Caco-2 (cell line): ENCODE measurements around the gene MAIP1. TPM values are rescaled to one million over a fixed set of nuclear protein-coding genes. Genes with fewer than 3 reads are reported as not detected.

Experiments
- BruUV-seq: library from RNA; stranded (reverse); fragments of 400-500 nt; replicated peaks from 2 replicates; lab custom pipeline; 2021; lab: Mats Ljungman, UMichigan
- CTCF ChIA-PET: fragments of 300-600 bp; sonication (Branson Sonifier 250); formaldehyde crosslinking; loops from one replicate; lab custom pipeline; 2022; ENCODE audit warnings: antibody characterized with exemption; lab: Charles Lee
- POLR2A ChIA-PET: fragments of 300-600 bp; sonication (Branson Sonifier 250); formaldehyde crosslinking; loops from one replicate; lab custom pipeline; 2022; ENCODE audit warnings: antibody characterized with exemption; lab: Charles Lee
- DNase-seq, 2 experiments: peaks; one replicate each; pipeline versions ENCODE4 v3.0.0 to v3.0.0-alpha.2; 2020 to 2022
- H3K27me3 ChIP-seq: replicated peaks from 2 replicates; pipeline ENCODE4 v1.6.0; 2011; ENCODE audit warnings: low read length; ENCODE audit not compliant: control insufficient read depth, insufficient read depth
- H3K36me3 ChIP-seq: 2 replicates; pipeline ENCODE4 v1.5.1; 2011; ENCODE audit warnings: low read length; ENCODE audit not compliant: control insufficient read depth, insufficient read depth
- H3K4me1 ChIP-seq: fragments of 250-450 bp; sonication (Bioruptor Pico); 2 replicates; pipeline ENCODE4 v1.5.1; 2020; ENCODE audit warnings: mild to moderate bottlenecking
- H3K4me3 ChIP-seq: 2 replicates; pipeline ENCODE4 v1.5.1; 2011; ENCODE audit warnings: low read depth, mild to moderate bottlenecking, control low read depth, low read length
- H3K9me3 ChIP-seq: fragments of 250-450 bp; sonication (Bioruptor Pico); 2 replicates; pipeline ENCODE4 v1.5.1; 2020; ENCODE audit warnings: mild to moderate bottlenecking, moderate library complexity
- H3K27ac Mint-ChIP-seq: one replicate; pipeline ENCODE4 v1.8.0; 2022; ENCODE audit warnings: mixed read lengths; ENCODE audit not compliant: unreplicated experiment
- H3K27me3 Mint-ChIP-seq: one replicate; pipeline ENCODE4 v1.8.0; 2022; ENCODE audit warnings: mixed read lengths; ENCODE audit not compliant: insufficient read depth, unreplicated experiment
- H3K36me3 Mint-ChIP-seq: one replicate; pipeline ENCODE4 v1.8.0; 2022; ENCODE audit warnings: mild to moderate bottlenecking, mixed read lengths; ENCODE audit not compliant: insufficient read depth, unreplicated experiment
- H3K4me1 Mint-ChIP-seq: one replicate; pipeline ENCODE4 v1.8.0; 2022; ENCODE audit warnings: low read depth, mixed read lengths; ENCODE audit not compliant: unreplicated experiment
- H3K4me3 Mint-ChIP-seq: one replicate; pipeline ENCODE4 v1.8.0; 2022; ENCODE audit warnings: mild to moderate bottlenecking, moderate library complexity, mixed read lengths; ENCODE audit not compliant: unreplicated experiment
- H3K9me3 Mint-ChIP-seq: one replicate; pipeline ENCODE4 v1.8.0; 2022; ENCODE audit warnings: mixed read lengths; ENCODE audit not compliant: unreplicated experiment
- intact Hi-C: fragments of 100-400 bp; cut with micrococcal nuclease; formaldehyde crosslinking; loops from one replicate; pipeline ENCODE4 v1.10.0; 2022; ENCODE audit not compliant: unreplicated experiment
- total RNA-seq: library from RNA; stranded (reverse); gene quantifications from 2 replicates; pipeline ENCODE4 v1.2.3, GENCODE V29; 2022
- TF ChIP-seq, protein P1 (sequence below), 2 experiments: fragments of 200-600 bp in 1 of 2; IDR thresholded peaks; 1 replicate in 1 of 2; 2 replicates in 1 of 2; pipeline versions ENCODE4 v1.5.1 to v1.8.0; 2011 to 2022; ENCODE audit warnings: antibody characterized with exemption in 1 of 2, control low read depth in 1 of 2, inconsistent platforms in 1 of 2, low read depth in 1 of 2, low read length in 1 of 2, mild to moderate bottlenecking in 1 of 2, moderate library complexity in 1 of 2; ENCODE audit not compliant: insufficient read depth in 1 of 2, severe bottlenecking in 1 of 2, unreplicated experiment in 1 of 2

The MAIP1 gene
- total RNA-seq, 1 experiment from 2014 or later = 42.1 TPM

DNA sequence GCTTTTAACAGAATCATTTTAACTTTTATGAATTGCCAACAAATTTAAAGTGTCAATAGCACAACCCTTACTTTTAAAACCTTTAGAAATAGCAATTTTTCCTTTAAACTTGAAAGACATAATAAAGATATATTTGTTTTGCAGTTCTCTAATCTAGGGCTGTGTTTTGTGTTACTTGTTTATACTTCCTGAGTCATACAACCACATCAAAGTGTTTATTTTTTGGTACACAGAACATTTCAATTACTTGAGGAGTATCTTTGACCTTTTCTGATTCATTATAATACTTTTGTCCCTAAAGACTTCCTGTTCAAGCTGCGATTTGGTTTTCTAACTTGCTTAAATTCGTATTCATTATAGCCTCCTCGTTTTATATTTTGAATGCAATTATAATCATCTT lies 21.9 kb upstream of the MAIP1 start:
- intact Hi-C loops = no loop called here
- POLR2A ChIA-PET = no interaction called here
- Mint-ChIP-seq H3K4me1 (no peaks in the 10 kb centered on the region), H3K9me3 (no peaks in the 10 kb centered on the region), H3K27ac (no peak overlapping the region), H3K27me3 (no peaks in the 10 kb centered on the region), H3K4me3 (no peak overlapping the region), H3K36me3 (peaks cover 56% of the 10 kb centered on the region)
- H3K4me3 ChIP-seq = no peak overlapping the region
- TF ChIP-seq, protein P1, sequence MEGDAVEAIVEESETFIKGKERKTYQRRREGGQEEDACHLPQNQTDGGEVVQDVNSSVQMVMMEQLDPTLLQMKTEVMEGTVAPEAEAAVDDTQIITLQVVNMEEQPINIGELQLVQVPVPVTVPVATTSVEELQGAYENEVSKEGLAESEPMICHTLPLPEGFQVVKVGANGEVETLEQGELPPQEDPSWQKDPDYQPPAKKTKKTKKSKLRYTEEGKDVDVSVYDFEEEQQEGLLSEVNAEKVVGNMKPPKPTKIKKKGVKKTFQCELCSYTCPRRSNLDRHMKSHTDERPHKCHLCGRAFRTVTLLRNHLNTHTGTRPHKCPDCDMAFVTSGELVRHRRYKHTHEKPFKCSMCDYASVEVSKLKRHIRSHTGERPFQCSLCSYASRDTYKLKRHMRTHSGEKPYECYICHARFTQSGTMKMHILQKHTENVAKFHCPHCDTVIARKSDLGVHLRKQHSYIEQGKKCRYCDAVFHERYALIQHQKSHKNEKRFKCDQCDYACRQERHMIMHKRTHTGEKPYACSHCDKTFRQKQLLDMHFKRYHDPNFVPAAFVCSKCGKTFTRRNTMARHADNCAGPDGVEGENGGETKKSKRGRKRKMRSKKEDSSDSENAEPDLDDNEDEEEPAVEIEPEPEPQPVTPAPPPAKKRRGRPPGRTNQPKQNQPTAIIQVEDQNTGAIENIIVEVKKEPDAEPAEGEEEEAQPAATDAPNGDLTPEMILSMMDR (IDR thresholded peaks at IDR 0.05; ENCODE audit: insufficient read depth in 1 of 2, low read depth in 1 of 2, low read length in 1 of 2, severe bottlenecking in 1 of 2, unreplicated experiment in 1 of 2) = no peak
- peaks cover 3% of the 10 kb centered on the region; the same call in 1 of the 2 replicates for H3K36me3 ChIP-seq
- CTCF ChIA-PET = no interaction called here
- H3K4me1 ChIP-seq = 0 out of 2 replicates have a peak, but pooled peaks cover 7% of the 10 kb centered on the region
- H3K27me3 ChIP-seq = no peaks in the 10 kb centered on the region
- no TSS peak for BruUV-seq
- DNase-seq = no peak
- no peaks in the 10 kb centered on the region for H3K9me3 ChIP-seq

- no peak for DNase-seq
- intact Hi-C loops = no loop called here
- Mint-ChIP-seq H3K27me3 (no peaks in the 10 kb centered on the region), H3K36me3 (peaks cover 52% of the 10 kb centered on the region), H3K27ac (no peak overlapping the region), H3K4me3 (no peak overlapping the region), H3K9me3 (no peaks in the 10 kb centered on the region), H3K4me1 (no peaks in the 10 kb centered on the region)
- TF ChIP-seq, protein P1 (IDR thresholded peaks at IDR 0.05; ENCODE audit: insufficient read depth in 1 of 2, low read depth in 1 of 2, low read length in 1 of 2, severe bottlenecking in 1 of 2, unreplicated experiment in 1 of 2) = no peak
- Histone ChIP-seq H3K4me3 (no peak overlapping the region), H3K4me1 (0 out of 2 replicates have a peak, but pooled peaks cover 7% of the 10 kb centered on the region), H3K27me3 (no peaks in the 10 kb centered on the region), H3K9me3 (no peaks in the 10 kb centered on the region), H3K36me3 (peaks cover 3% of the 10 kb centered on the region; the same call in 1 of the 2 replicates)
- no TSS peak for BruUV-seq
- ChIA-PET POLR2A (no interaction called here), CTCF (no interaction called here)
Observed at GRCh38 chr2:199936554-199936953, 18.8 kb upstream of the MAIP1 start.

DNA sequence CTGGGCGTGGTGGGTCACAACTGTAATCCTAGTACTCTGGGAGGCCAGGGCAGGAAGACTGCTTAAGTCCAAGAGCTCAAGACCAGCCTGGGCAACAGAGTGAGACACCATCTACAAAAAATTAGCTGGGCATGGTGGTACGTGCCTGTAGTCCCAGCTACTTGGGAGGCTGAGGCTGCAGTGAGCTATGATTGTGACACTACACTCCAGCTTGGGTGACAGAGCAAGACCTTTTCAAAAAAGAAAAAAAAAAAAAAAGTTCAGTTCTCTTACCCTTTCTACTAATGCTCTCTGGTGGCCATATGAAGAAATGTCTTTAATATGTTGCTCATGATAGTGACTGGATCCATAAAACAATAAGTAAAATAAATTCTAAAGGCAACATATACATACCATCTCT lies 15.0 kb upstream of the MAIP1 start:
- intact Hi-C loops = loop anchor here (1.0 to 2.0 kb wide), 2 partner anchors 90 to 236 kb away; partner anchors contain the start of gene FTCDNL1
- Mint-ChIP-seq H3K4me3 (no peak overlapping the region), H3K4me1 (no peaks in the 10 kb centered on the region), H3K27me3 (no peaks in the 10 kb centered on the region), H3K36me3 (peaks cover 46% of the 10 kb centered on the region), H3K9me3 (no peaks in the 10 kb centered on the region), H3K27ac (no peak overlapping the region)
- ChIA-PET POLR2A (no interaction called here), CTCF (interaction anchor here (0.7 to 1.1 kb wide), 3 partner anchors 29 to 236 kb away, joined by 3 to 6 read pairs (median 4); partner anchors contain the start of gene C2orf69)
- H3K36me3 ChIP-seq = no peaks in the 10 kb centered on the region; the same call in 1 of the 2 replicates
- no peaks in the 10 kb centered on the region for H3K27me3 ChIP-seq
- TF ChIP-seq, protein P1 (IDR thresholded peaks at IDR 0.05; ENCODE audit: insufficient read depth in 1 of 2, low read depth in 1 of 2, low read length in 1 of 2, severe bottlenecking in 1 of 2, unreplicated experiment in 1 of 2) = peak; percentile 22 to 46
- 0 out of 2 replicates have a peak, but pooled peaks cover 10% of the 10 kb centered on the region for H3K4me1 ChIP-seq
- no TSS peak for BruUV-seq
- H3K9me3 ChIP-seq = no peaks in the 10 kb centered on the region
- no peak overlapping the region for H3K4me3 ChIP-seq
- no peak for DNase-seq
